ENCODE results near the gene ZNF169.

Gene ZNF169

DNA sequence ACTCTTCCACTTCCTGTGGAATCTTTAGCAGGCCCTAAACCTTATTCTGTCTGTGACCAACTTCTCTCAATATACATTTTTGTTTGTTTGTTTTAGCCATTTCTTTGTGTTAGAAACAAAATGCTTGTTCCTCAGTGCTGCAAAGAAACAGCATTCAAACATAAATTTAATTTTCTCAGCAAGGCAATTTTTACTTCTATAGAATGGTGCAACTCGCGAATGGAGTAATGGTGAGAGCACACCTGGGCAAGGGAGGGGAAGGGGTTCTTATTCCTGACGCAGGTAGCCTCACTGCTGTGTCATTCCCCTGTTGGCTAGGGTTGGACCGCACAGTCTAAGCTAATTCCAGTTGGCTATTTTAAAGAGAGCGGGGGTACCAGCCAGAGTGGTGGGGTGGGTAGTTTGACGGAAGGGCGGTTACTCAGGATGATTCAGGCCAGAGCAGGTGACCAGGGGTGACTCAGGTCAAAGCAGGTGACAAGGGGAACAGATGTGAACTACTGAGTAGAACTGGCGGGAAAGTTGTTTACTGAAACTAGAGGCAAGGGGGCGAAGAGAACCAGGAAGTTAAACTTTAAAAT is 21.4 kb downstream of the ZNF169 start:
- ChIA-PET CTCF (no interaction called here), POLR2A (interaction anchor here (1.5 kb wide), 1 partner anchor 21 kb away, joined by 3 read pairs; the partner anchor contains the start of gene ZNF169)
- TF ChIP-seq L3MBTL2 (conservative IDR thresholded peaks at IDR 0.05) (no peak), TARDBP (IDR thresholded peaks at IDR 0.05) (no peak), ZNF384 (IDR thresholded peaks at IDR 0.05) (no peak), ARNT (IDR thresholded peaks at IDR 0.05) (no peak), FOXA1 (IDR thresholded peaks at IDR 0.05) (no peak), ELF4 (IDR thresholded peaks at IDR 0.05) (no peak), SP1 (IDR thresholded peaks at IDR 0.05) (no peak), FOXK2 (IDR thresholded peaks at IDR 0.05) (no peak), LEF1 (IDR thresholded peaks at IDR 0.05; ENCODE audit: borderline replicate concordance) (no peak), CTBP1 (IDR thresholded peaks at IDR 0.05; ENCODE audit: borderline replicate concordance) (no peak), FOXM1 (IDR thresholded peaks at IDR 0.05; ENCODE audit: borderline replicate concordance) (no peak), NFRKB (IDR thresholded peaks at IDR 0.05) (no peak), PKNOX1 (IDR thresholded peaks at IDR 0.05) (no peak), HDGF (IDR thresholded peaks at IDR 0.05; ENCODE audit: borderline replicate concordance) (no peak), BHLHE40 (IDR thresholded peaks at IDR 0.05; ENCODE audit: borderline replicate concordance) (no peak), SUZ12 (IDR thresholded peaks at IDR 0.05) (no peak)
- no peak for DNase-seq (ENCODE audit: extremely low spot score)

DNA sequence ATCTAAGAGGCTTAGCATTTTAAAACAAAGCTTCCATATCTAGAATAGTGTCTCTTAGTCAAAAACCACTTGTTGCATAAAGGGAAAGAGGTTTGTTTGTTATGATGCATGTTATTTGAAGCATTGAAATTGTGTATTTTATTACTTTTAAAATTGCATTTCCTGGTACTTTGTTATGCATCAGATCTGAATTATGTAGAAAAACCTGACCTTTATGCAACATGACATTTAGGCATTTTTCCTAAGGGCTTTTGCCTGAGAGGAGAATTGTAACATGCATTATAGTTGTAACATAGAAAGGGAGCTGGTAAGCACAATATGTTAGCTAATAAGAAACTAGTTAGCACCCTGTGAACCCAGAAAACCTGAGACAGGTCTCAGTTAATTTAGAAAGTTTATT is 22.0 kb downstream of the ZNF169 start:
- TF ChIP-seq L3MBTL2 (conservative IDR thresholded peaks at IDR 0.05) (no peak), FOXK2 (IDR thresholded peaks at IDR 0.05) (no peak), LEF1 (IDR thresholded peaks at IDR 0.05; ENCODE audit: borderline replicate concordance) (no peak), FOXA1 (IDR thresholded peaks at IDR 0.05) (no peak), ELF4 (IDR thresholded peaks at IDR 0.05) (no peak), SUZ12 (IDR thresholded peaks at IDR 0.05) (no peak), ARNT (IDR thresholded peaks at IDR 0.05) (no peak), FOXM1 (IDR thresholded peaks at IDR 0.05; ENCODE audit: borderline replicate concordance) (no peak), HDGF (IDR thresholded peaks at IDR 0.05; ENCODE audit: borderline replicate concordance) (no peak), PKNOX1 (IDR thresholded peaks at IDR 0.05) (no peak), SP1 (IDR thresholded peaks at IDR 0.05) (no peak)
- ChIA-PET POLR2A (interaction anchor here (1.5 kb wide), 1 partner anchor 22 kb away, joined by 3 read pairs; the partner anchor contains the start of gene ZNF169), CTCF (no interaction called here)
- DNase-seq (ENCODE audit: extremely low spot score): no peak

- TF ChIP-seq SP1 (IDR thresholded peaks at IDR 0.05) (no peak), FOXA1 (IDR thresholded peaks at IDR 0.05) (no peak)
- DNase-seq (ENCODE audit: extremely low spot score): no peak
- POLR2A ChIA-PET: no interaction called here
- CTCF ChIA-PET: no interaction called here
Observed at GRCh38 chr9:94286116-94286515, 27.0 kb downstream of the ZNF169 start.

DNA sequence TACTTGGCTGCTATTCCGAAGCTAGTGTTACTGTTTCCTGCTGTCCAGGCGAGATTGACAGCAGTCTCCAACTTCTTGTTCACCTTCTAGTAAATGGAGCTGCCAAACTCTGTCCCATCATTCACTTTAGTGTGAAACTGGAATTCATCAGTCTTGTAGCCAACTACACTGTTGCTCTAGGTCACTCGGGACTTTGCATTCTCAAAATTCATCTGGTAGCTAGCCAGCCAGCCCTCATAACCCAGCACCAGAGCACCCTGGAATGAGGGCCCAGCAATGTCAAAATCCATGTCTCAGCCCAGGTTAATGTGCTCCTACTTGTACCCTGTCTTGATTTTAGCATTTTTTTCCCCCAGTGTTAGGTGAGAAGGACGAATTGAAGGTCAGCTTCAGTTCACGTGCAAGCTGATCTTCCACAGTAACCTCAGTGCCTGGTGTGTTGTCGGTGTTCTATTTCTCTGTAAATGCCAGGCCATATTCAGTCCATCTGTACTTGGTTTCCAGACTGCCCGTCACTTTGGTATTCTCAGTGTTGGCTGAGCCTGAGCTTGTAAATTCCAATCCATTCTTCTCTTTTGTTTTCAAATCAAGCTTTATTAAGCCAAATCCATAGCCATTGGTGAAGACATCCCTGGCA is 28.9 kb downstream of the ZNF169 start:
- no peak for DNase-seq (ENCODE audit: extremely low spot score)
- POLR2A ChIA-PET: no interaction called here
- TF ChIP-seq ARNT (IDR thresholded peaks at IDR 0.05): no peak
- CTCF ChIA-PET: no interaction called here

- POLR2A ChIA-PET: no interaction called here
- TF ChIP-seq SUZ12 (IDR thresholded peaks at IDR 0.05): no peak
- no peak for TF ChIP-seq TARDBP (IDR thresholded peaks at IDR 0.05)
- no peak for TF ChIP-seq NFRKB (IDR thresholded peaks at IDR 0.05)
- TF ChIP-seq FOXA1 (IDR thresholded peaks at IDR 0.05): no peak
- TF ChIP-seq ZNF384 (IDR thresholded peaks at IDR 0.05): no peak
- no peak for TF ChIP-seq LEF1 (IDR thresholded peaks at IDR 0.05; ENCODE audit: borderline replicate concordance)
- no peak for TF ChIP-seq CTBP1 (IDR thresholded peaks at IDR 0.05; ENCODE audit: borderline replicate concordance)
- no peak for TF ChIP-seq ELF4 (IDR thresholded peaks at IDR 0.05)
- no peak for TF ChIP-seq FOXM1 (IDR thresholded peaks at IDR 0.05; ENCODE audit: borderline replicate concordance)
- TF ChIP-seq FOXK2 (IDR thresholded peaks at IDR 0.05): no peak
- no peak for TF ChIP-seq L3MBTL2 (conservative IDR thresholded peaks at IDR 0.05)
- no peak for TF ChIP-seq PKNOX1 (IDR thresholded peaks at IDR 0.05)
- no peak for TF ChIP-seq HDGF (IDR thresholded peaks at IDR 0.05; ENCODE audit: borderline replicate concordance)
- TF ChIP-seq BHLHE40 (IDR thresholded peaks at IDR 0.05; ENCODE audit: borderline replicate concordance): no peak
- TF ChIP-seq ARNT (IDR thresholded peaks at IDR 0.05): no peak
- TF ChIP-seq SP1 (IDR thresholded peaks at IDR 0.05): no peak
- DNase-seq (ENCODE audit: extremely low spot score): no peak
- CTCF ChIA-PET: no interaction called here
Observed at GRCh38 chr9:94289691-94290090, 30.6 kb downstream of the ZNF169 start.

DNA sequence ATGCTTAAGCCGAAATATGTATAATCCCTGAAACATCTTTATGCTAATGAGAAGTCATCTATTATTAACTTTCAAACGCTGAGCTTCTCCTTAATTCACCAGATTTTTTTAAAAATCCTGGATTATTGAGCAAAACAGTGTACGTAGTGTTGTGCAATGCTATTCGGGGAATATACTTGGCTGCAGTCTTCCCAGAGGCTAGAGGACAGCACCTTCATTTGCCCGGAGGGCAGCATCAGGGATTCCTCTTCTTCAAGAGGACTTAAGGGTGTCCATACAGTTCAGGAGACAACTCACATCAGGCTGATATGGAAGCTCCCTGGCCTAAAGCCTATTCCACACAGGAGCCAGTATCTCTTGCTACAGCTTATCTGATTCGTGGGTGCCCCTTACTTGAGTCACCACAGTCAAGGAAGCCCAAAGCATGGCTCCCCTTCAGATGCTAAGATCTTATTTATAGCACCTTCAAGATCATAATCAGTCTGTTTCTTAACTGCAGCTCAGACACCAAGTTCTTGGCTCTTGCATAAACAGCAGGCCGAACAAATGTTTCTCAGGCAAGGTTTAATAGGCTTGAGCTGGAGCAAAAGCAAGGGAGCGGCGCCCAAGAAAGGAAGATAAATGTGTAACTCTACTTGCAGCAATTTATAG is 40.0 kb downstream of the ZNF169 start:
- no peak for DNase-seq (ENCODE audit: extremely low spot score)
- CTCF ChIA-PET: no interaction called here
- TF ChIP-seq FOXA1 (IDR thresholded peaks at IDR 0.05): no peak
- TF ChIP-seq ELF4 (IDR thresholded peaks at IDR 0.05): no peak
- no peak for TF ChIP-seq TARDBP (IDR thresholded peaks at IDR 0.05)
- no peak for TF ChIP-seq FOXM1 (IDR thresholded peaks at IDR 0.05; ENCODE audit: borderline replicate concordance)
- TF ChIP-seq CTBP1 (IDR thresholded peaks at IDR 0.05; ENCODE audit: borderline replicate concordance): no peak
- TF ChIP-seq ARNT (IDR thresholded peaks at IDR 0.05): no peak
- no peak for TF ChIP-seq PKNOX1 (IDR thresholded peaks at IDR 0.05)
- TF ChIP-seq L3MBTL2 (conservative IDR thresholded peaks at IDR 0.05): no peak
- TF ChIP-seq BHLHE40 (IDR thresholded peaks at IDR 0.05; ENCODE audit: borderline replicate concordance): no peak
- no peak for TF ChIP-seq NFRKB (IDR thresholded peaks at IDR 0.05)
- no peak for TF ChIP-seq ZNF384 (IDR thresholded peaks at IDR 0.05)
- no peak for TF ChIP-seq LEF1 (IDR thresholded peaks at IDR 0.05; ENCODE audit: borderline replicate concordance)
- POLR2A ChIA-PET: no interaction called here
